HG03558 (cell line): ENCODE data around the gene HMCN1.
"Not testable (repeated sequence)": the region's sequence is repeated elsewhere in the genome, so short reads cannot be mapped to it uniquely, and the experiment has no call there.

Source experiments
- ATAC-seq: cut with Tn5 transposase; IDR thresholded peaks from one replicate; pipeline ENCODE4 v1.9.1; 2021; ENCODE audit warnings: moderate number of reproducible peaks; ENCODE audit not compliant: unreplicated experiment; ENCODE audit errors: extremely low read depth

HMCN1 gene

DNA sequence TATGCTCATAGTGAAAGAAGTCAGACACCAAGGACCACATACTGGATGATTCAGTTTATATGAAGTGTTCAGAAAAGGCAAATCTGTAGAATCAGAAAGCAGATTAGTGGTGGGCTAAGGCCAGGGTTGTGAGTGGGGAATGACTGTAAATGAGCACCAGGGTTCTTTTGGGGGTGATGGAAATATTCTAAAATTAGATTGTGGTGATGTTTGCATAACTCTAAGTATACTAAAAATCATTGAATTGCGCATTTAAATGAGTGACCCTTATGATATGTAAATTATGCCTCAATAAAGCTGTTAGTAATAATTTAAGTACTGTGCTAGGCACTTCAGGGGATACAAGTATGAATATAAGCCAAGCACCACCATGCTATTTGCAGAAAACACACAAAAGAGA, 384.5 kb downstream of the HMCN1 start:
- ATAC-seq: no peak

DNA sequence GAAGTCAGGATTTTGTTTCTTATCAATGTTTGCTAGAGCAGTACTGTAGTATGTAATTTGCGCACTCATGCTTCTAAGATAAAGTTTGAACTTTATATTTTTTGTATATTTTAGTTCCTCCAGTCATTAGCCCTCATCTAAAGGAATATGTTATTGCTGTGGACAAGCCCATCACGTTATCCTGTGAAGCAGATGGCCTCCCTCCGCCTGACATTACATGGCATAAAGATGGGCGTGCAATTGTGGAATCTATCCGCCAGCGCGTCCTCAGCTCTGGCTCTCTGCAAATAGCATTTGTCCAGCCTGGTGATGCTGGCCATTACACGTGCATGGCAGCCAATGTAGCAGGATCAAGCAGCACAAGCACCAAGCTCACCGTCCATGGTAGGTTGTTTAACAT, 388.6 kb downstream of the HMCN1 start:
- no peak for ATAC-seq

DNA sequence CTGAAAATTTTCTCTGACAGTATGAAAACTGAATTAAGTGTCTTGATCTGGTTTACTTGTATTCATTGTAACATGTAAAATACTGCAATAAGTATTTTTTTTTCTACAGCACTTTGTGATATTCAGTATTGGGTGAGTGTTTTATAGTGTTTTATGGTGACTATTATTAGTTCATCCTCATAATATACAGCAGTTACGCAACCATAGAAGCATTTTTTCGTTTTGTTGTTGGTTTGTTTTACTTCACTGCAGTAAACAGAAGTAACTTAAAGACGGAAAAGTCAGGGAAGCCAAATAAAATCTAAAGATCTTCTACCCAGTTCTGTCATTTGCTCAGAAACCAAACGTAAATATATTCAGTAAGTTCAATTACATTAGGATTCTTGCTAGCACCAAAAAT, 390.8 kb downstream of the HMCN1 start:
- no peak for ATAC-seq

DNA sequence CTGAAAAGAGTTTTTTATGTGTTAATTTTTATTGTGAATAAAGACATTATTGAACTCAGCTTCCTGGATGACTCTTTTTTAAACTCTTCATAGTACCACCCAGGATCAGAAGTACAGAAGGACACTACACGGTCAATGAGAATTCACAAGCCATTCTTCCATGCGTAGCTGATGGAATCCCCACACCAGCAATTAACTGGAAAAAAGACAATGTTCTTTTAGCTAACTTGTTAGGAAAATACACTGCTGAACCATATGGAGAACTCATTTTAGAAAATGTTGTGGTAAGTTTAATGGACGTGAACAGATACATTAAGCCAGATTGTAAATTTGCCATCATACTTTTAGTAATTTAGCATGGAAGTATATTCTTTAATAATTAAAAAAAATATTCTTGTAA, 391.3 kb downstream of the HMCN1 start:
- ATAC-seq: no peak

DNA sequence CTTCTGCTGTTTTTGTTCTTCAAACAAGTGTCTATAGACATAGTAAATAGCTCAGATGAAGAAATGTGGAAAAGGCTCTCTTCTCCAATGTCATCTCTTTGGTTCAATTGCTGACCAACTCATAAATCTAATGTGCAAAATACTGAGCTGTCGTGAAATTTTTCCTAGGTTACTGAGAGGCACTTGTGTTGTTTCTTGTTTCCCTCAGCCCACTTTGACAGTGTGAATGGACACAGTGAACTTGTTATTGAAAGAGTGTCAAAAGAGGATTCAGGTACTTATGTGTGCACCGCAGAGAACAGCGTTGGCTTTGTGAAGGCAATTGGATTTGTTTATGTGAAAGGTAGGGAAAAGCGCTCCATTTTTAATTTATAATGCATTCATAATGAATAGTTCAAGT, 395.6 kb downstream of the HMCN1 start:
- no peak for ATAC-seq

DNA sequence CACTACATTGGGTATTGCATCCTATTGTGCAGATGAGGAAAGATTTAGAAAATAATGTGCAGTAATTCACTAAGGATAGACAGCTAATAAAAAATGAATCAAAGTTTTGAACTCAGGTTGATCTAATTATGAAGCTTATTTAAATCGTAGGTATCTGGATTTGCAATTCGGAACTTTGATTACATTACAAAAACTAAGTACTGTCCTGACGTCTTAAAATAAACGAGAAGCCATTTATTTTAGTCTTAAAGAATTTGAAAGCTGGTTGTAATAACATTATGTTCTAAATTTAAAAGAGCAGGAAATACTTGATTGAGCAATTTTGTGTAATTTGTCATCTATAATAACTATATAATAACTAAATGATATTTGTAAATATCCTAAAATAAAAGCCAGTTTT, 404.9 kb downstream of the HMCN1 start:
- no peak for ATAC-seq

DNA sequence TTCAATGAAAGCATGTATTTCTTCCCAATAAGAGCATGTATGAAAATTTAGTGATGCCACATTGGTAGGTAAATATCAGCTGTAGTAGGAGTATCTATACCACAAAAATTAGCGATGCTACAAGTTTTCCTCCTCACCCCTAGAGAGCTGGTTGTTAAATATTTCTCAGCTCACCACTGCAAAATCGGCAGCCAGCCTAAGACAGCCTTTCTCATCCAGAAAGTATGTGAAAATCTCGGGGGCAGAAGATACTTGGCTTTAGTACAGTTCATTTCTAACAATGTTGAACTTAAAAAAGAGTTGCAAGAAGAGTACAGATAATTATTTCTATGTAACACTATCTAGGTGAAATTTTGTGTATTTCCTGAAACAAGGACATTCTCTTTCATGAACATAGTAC, 405.5 kb downstream of the HMCN1 start:
- ATAC-seq: no peak

DNA sequence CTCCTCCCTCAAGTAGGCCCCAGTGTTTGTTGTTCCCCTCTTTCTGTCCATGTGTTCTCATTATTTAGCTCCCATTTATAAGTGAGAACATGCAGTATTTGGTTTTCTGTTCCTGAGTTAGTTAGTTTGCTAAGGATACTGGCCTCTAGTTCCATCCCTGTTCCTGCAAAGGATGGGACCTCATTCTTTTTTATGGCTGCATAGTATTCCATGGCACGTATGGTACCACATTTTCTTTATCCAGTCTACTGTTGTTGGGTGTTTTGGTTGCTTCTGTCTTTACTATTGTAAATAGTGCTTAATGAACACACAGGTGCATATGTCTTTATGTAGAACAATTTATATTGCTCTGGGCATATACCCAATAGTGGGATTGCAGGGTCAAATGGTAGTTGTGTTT, 408.0 kb downstream of the HMCN1 start:
- ATAC-seq: no peak

DNA sequence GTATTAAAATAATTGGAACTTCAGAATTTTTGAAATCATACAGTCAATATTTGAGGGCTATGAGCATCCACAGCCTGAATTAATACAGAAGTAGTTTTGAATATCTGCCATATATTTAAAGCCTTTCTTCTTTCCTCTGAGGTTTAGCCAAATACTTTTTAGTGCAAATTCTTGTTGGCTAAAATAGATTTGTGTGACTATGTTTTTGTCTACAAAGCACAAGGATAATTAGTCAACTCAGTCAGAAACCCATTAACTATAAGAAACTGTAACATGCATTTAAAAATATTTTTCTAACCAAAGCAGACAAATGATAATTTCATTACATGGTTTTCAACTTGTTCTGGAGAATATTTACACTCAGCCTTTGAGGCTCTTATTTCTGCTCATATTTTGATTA, 408.7 kb downstream of the HMCN1 start:
- no peak for ATAC-seq

DNA sequence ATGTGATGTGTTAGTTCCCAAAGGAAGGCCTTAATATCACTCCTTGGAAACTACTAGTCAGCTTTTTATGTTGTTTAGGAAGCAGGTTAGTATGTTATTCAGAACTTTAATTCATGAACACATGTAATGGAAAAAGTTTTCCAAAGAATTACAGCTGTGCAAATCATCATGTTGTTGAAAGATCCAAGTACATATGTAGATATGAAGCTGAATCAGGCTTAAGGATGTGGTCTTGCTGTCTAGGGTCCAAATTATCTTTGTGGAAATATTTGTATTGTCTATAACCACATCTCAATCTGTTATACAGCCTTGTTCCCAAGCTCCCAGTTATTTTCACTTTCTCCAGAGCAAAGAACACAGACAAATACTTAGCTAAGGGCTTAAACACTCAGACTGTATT, 409.3 kb downstream of the HMCN1 start:
- no peak for ATAC-seq

DNA sequence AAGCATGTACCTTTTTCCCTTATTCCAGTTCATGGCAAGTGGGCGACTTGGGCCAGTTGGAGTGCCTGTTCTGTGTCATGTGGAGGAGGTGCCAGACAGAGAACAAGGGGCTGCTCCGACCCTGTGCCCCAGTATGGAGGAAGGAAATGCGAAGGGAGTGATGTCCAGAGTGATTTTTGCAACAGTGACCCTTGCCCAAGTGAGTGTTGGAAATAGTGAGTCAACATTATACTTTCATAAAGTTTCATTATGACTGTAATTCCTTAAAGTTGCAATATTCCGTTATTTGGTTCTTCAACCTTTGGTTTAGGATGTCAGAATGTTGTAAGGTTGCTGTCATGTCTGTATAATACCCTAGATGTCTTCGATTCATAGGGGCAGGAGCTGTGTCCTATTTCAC, 410.3 kb downstream of the HMCN1 start:
- no peak for ATAC-seq

DNA sequence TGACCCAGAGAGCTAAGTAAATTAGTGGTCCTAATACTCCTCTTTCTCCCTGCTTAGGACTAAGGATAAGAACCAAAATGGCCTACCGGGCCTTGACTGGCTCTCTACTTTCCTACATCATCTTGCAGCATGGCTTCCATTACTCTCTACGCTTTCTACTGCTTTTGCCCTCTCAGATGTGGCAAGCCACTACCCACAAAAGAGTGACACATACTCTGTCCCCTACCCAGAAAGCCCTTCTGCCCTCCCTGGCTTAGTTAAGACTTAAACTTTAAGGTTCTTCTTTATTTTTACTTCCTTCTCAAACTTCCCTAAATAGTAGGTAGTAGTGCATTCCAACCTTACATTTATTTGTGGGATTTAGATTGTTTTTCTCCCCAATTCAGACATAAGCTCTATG, 412.8 kb downstream of the HMCN1 start:
- no peak for ATAC-seq

DNA sequence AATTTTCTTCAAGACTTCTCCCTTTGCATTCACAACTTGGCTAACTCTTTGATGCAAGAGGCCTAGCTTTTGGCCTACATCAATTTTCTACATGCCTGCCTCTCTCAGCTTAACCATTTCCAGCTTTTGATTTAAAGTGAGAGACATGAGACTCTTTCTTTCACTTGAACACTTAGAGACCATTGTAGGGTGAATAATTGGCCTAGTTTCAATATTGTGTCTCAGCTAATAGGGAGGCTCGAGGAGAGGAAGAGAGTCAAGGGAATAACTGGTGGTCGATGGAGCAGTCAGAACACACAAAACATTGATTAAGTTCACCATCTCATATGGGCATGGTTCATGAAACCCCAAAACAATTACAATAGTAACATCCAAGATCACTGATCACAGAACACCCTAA, 415.4 kb downstream of the HMCN1 start:
- ATAC-seq: no peak

DNA sequence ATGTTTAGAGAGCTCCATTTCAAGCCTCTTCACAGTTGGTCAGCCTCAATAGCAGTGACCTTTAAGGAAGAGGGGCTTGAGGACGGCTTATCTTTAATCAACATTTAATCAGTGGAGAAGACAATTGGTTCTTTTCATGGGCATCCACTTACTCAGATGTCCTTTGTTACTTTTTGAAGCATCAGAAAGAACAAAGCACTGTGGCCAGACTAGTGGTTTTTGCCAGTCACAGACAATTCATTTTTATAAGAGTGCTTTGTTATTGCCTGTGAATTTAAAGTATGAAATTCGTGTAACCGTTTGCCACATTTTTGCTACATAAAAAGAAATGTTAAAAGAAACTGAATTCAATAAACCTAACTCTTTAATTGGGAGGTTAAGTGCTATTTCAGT, 418.0 kb downstream of the HMCN1 start:
- ATAC-seq: no peak

DNA sequence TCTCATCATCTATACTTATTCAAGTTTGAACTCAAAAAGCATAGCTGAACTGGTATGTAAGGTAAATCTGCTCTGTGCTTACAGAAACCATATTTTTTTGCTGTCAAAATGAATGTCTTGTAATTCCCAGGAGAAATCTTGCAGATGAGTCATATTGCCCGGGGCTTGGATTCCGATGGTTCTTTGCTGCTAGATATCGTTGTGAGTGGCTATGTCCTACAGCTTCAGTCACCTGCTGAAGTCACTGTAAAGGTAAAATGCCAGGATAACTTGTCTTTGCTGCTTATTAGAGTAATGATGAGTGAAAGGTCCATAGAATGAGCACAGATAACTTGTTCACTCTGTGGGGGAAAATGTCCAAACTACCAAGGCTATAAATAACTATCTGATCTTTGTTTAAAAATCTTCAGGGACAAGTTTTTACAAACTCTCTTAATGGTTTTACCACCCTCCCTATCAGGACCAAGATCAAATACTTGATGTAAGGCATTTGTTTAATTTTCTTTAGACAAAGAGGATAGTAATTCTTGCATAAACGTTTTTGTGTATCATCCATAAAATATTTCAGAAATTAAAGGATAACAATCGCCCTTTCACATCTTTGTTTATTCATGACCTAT, 418.5 kb downstream of the HMCN1 start:
- no peak for ATAC-seq

DNA sequence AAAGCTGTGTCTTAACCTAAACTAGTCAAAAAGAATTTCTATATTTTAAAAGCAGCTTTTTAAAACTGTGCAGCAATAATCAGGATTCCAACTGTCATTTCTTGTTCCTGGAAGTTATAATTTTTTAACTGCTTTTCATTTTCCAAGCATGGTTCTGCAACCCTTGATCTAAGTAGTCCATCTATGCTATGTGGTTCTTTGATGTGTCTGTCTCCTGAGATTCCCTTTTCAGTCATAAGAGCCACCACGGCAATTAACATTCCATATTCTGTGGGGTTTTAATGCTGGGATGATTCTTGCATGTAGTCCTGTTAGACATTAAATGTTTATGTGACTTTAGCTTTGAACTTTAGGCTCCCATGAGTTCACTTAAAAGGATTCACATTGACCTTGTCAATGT, 420.5 kb downstream of the HMCN1 start:
- no peak for ATAC-seq

DNA sequence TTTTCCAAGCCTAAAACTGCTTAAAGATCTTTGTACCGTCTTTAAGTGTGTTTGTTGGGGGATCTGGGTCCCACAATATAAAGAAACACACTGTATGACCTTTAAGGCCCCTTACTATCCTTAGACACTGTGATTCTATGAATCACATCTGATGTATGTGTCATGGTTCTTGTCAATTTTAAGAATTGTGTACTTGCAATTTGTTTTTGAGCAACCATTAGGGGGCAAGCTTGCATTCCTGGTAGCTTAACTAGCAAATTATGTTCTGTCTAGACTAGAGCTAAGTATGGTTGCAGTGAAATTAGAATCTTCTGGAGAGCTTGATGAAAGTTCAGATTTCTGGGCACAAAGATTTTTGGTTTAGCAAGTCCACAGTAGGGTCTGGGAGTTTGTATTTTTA, 421.4 kb downstream of the HMCN1 start:
- peak; percentile 78 for ATAC-seq

DNA sequence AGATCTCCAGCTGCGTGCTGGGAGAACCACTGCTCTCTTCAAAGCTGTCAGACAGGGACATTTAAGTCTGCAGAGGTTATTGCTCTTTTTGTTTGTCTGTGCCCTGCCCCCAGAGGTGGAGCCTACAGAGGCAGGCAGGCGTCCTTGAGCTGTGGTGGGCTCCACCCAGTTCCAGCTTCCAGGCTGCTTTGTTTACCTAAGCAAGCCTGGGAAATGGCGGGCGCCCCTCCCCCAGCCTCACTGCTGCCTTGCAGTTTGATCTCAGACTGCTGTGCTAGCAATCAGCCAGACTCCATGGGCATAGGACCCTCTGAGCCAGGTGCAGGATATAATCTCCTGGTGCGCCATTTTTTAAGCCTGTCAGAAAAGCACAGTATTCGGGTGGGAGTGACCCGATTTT, 428.7 kb downstream of the HMCN1 start:
- ATAC-seq: not testable (repeated sequence)

DNA sequence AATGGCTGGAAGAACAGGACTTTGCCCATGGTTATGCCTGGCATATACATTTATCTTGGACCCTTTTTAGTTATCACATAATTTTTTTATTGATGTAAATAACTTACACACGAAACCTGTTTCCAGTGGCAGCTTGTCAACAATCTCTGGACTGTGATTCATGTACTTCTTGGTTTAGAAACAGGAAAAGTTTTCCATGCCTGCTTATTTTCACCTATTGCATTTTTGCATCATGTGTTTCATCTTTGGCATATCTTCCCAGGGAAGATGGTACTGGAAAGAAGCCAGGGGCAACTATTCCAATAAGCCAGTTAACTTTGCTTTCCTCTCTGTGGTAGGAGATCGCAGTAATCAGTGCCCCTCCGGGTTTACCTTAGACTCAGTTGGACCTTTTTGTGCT, 430.6 kb downstream of the HMCN1 start:
- no peak for ATAC-seq

DNA sequence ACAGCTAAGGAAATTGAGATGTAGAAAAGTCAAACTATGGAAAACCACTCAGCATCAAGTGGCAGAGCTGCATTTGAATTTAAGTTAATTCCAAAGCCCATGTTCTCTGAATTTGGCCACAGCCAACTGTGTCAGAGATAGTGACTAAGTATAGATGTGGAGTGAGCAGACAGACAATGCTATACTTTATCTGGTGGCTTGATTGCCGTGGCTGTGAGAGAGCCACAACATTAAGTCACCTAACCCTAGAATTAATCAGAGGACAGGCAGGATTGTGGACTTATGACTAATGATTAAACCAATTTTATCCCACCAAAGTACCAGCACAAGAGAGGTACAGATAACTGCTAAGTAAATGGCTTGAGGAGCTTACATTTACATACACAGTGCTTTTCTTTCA, 431.1 kb downstream of the HMCN1 start:
- ATAC-seq: no peak

DNA sequence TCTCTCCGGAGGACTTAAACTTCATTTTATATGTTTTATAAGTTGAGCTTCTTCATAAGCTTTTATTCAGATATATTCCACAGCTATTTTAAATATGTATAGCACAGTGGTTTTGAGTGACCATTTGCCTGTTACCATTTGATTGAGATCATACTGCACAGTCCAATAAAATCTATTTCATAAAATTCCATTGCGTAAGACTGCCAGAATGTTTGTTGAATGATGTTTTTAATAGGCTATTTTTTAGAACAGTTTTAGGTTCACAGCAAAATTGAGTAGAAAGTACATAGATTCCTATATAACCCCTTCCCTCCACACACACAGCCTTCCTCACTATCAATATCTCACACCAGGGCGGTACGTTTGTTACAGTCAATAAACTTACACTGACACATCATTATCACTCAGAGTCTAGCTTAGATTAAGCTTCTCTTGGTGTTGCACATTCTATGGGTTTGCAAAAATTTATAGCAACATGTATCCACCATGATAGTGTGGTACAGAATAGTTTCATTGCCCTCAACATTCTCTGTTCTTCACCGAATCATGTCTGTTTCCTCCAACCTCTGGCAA, 433.0 kb downstream of the HMCN1 start:
- ATAC-seq: no peak

DNA sequence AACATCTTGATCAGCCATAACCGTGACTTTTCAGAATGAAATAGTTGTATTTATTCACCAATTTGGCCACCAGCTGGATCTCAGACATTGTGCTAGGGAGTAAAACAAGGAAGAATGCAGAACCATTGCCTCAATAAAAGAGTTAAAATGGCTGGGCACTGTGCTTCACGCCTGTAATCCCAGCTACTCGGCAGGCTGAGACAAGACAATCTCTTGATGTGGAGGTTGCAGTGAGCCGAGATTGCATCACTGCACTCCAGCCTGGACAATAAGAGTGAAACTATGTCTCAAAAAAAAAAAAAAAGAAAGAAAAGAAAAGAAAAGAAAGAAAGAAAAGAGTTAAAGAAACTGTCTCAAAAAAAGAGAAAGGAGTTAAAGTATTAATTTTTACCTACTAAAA, 441.4 kb downstream of the HMCN1 start:
- no peak for ATAC-seq
